HepG2 (cell line): ENCODE data around the gene C1QTNF5. TPM values are rescaled to one million over a fixed set of nuclear protein-coding genes. Genes with fewer than 3 reads are reported as not detected.

Source experiments
- ATAC-seq: fragments of 200-7000 bp; cut with Tn5 transposase; 3 replicates; pipeline ENCODE4 v1.9.1; 2020; ENCODE audit warnings: mild to moderate bottlenecking, moderate library complexity
- BruUV-seq: library from RNA; stranded (reverse); fragments of 400-500 nt; replicated peaks from 2 replicates; lab custom pipeline; 2021; lab: Mats Ljungman, UMichigan
- CTCF ChIA-PET: fragments of 300-600 bp; formaldehyde crosslinking; extraction: SDS; loops from one replicate; lab custom pipeline; 2021; ENCODE audit warnings: low total read pairs, inconsistent platforms, low intra/inter-chr PET ratio; lab: Yijun Ruan, JAX
- POLR2A ChIA-PET: fragments of 350-600 bp; sonication (Branson Sonifier 250); formaldehyde crosslinking; loops from one replicate; lab custom pipeline; 2020; ENCODE audit warnings: antibody characterized with exemption, inconsistent platforms; lab: Yijun Ruan, JAX
- DNase-seq: peaks from one replicate; pipeline ENCODE4 v3.0.0-alpha.2; 2015; ENCODE audit warnings: low spot score
- FAIRE-seq: peaks from 3 replicates; lab custom pipeline; 2011; peaks lifted over from hg19 to GRCh38; lab: Jason Lieb, UNC
- H2AFZ ChIP-seq: one replicate; pipeline ENCODE4 v1.6.1; 2011; ENCODE audit warnings: low read length, inconsistent platforms
- H3K27ac ChIP-seq: fragments of 300-600 bp; 3 replicates; pipeline ENCODE4 v1.8.0; 2011; ENCODE audit warnings: mixed run types, mild to moderate bottlenecking, mixed read lengths, low read length, inconsistent platforms; ENCODE audit not compliant: insufficient read depth; ENCODE audit errors: extremely low read length
- H3K27me3 ChIP-seq, 2 experiments: fragments of 200-600 bp in 1 of 2; 2 replicates in 1 of 2; 3 replicates in 1 of 2; pipeline versions ENCODE4 v1.6.0 to v1.8.0; 2011; ENCODE audit warnings: low read length in 2 of 2, mild to moderate bottlenecking in 2 of 2, moderate library complexity in 2 of 2, inconsistent platforms in 1 of 2; ENCODE audit not compliant: insufficient read depth in 2 of 2, control insufficient read depth in 1 of 2
- H3K36me3 ChIP-seq, 2 experiments: fragments of 200-600 bp in 1 of 2; replicated peaks in 1 of 2; 2 replicates in 1 of 2; 3 replicates in 1 of 2; pipeline versions ENCODE4 v1.5.1 to v1.8.0; 2011; ENCODE audit warnings: low read length in 2 of 2, inconsistent platforms in 1 of 2; ENCODE audit not compliant: insufficient read depth in 2 of 2, control insufficient read depth in 1 of 2
- H3K4me1 ChIP-seq: 2 replicates; pipeline ENCODE4 v1.5.1; 2012; ENCODE audit warnings: low read length, inconsistent platforms; ENCODE audit not compliant: insufficient read depth
- H3K4me2 ChIP-seq: 2 replicates; pipeline ENCODE4 v1.6.0; 2011; ENCODE audit warnings: low read depth, low read length, inconsistent platforms
- H3K4me3 ChIP-seq, 3 experiments: fragments of 200-600 bp in 1 of 3; sonication (generic), shearing (Covaris generic) in 1 of 3; replicated peaks in 1 of 3; 2 replicates each; pipeline ENCODE4 v1.5.1; 2011 to 2016; ENCODE audit warnings: low read length in 3 of 3, inconsistent platforms in 2 of 3, low read depth in 2 of 3, mild to moderate bottlenecking in 2 of 3, control low read depth in 1 of 3, mixed read lengths in 1 of 3; ENCODE audit not compliant: insufficient read depth in 1 of 3
- H3K79me2 ChIP-seq: one replicate; pipeline ENCODE4 v1.6.1; 2011; ENCODE audit warnings: low read length, inconsistent platforms; ENCODE audit not compliant: insufficient read depth
- H3K9ac ChIP-seq: 2 replicates; pipeline ENCODE4 v1.6.0; 2011; ENCODE audit warnings: mild to moderate bottlenecking, low read depth, low read length, inconsistent platforms; ENCODE audit not compliant: insufficient read depth
- H3K9me3 ChIP-seq: 2 replicates; pipeline ENCODE4 v1.5.1; 2012; ENCODE audit warnings: mild to moderate bottlenecking, low read length
- H4K20me1 ChIP-seq: 2 replicates; pipeline ENCODE4 v1.6.0; 2011; ENCODE audit warnings: inconsistent platforms, mild to moderate bottlenecking, low read length, moderate library complexity; ENCODE audit not compliant: insufficient read depth
- ARNTL ChIP-seq: sonication (generic); formaldehyde crosslinking; IDR thresholded peaks from 2 replicates; pipeline ENCODE4 v1.4.0; 2020; ENCODE audit warnings: mild to moderate bottlenecking, missing genetic modification reagents
- CBX1 ChIP-seq: IDR thresholded peaks from one replicate; pipeline ENCODE4 v1.6.1; 2016; ENCODE audit warnings: antibody characterized with exemption, low read depth
- EP300 ChIP-seq, 3 experiments: sonication (generic) in 1 of 3; formaldehyde crosslinking in 1 of 3; IDR thresholded peaks; 2 replicates each; pipeline versions ENCODE4 v1.5.1 to v1.6.1; 2011 to 2020; ENCODE audit warnings: low read depth in 2 of 3, low read length in 2 of 3, borderline replicate concordance in 1 of 3, improper control_type of control experiment in 1 of 3, mild to moderate bottlenecking in 1 of 3, missing genetic modification reagents in 1 of 3, moderate library complexity in 1 of 3
- GATAD2A ChIP-seq: IDR thresholded peaks from 2 replicates; pipeline ENCODE4 v1.6.1; 2016
- JDP2 ChIP-seq: sonication (generic); formaldehyde crosslinking; IDR thresholded peaks from 2 replicates; pipeline ENCODE4 v1.8.1; 2022; ENCODE audit warnings: missing genetic modification reagents, borderline replicate concordance
- MED13 ChIP-seq: sonication (generic); formaldehyde crosslinking; IDR thresholded peaks from 2 replicates; pipeline ENCODE4 v1.5.0; 2020; ENCODE audit warnings: missing genetic modification reagents
- NFATC3 ChIP-seq: sonication (generic); formaldehyde crosslinking; IDR thresholded peaks from 2 replicates; pipeline ENCODE4 v1.5.1; 2020; ENCODE audit warnings: mild to moderate bottlenecking, missing genetic modification reagents
- NFE2L2 ChIP-seq: fragments of 150-350 bp; IDR thresholded peaks from 2 replicates; pipeline ENCODE4 v1.6.1; 2014; ENCODE audit warnings: low read length
- SAFB2 ChIP-seq: sonication (generic); formaldehyde crosslinking; IDR thresholded peaks from 2 replicates; pipeline ENCODE4 v1.5.1; 2020; ENCODE audit warnings: missing genetic modification reagents, low read depth, mild to moderate bottlenecking, borderline replicate concordance
- TFAP4 ChIP-seq: sonication (generic); IDR thresholded peaks from 2 replicates; pipeline ENCODE4 v1.6.1; 2016; ENCODE audit warnings: low read depth, borderline replicate concordance
- ZNF335 ChIP-seq: sonication (generic); formaldehyde crosslinking; IDR thresholded peaks from 2 replicates; pipeline ENCODE4 v1.4.0; 2020; ENCODE audit warnings: missing genetic modification reagents
- ZNF446 ChIP-seq: sonication (generic); formaldehyde crosslinking; IDR thresholded peaks from 2 replicates; pipeline ENCODE4 v1.5.0; 2020; ENCODE audit warnings: mild to moderate bottlenecking, missing genetic modification reagents
- ZNF672 ChIP-seq: sonication (generic); formaldehyde crosslinking; IDR thresholded peaks from 2 replicates; pipeline ENCODE4 v1.8.1; 2022; ENCODE audit warnings: missing genetic modification reagents
- WGBS: methylation state at CpG from one replicate; pipeline ENCODE4 v1.1.6; 2017; ENCODE audit warnings: low lambda C conversion rate; 5-methylcytosine and 5-hydroxymethylcytosine counted together
- in situ Hi-C: cut with HindIII; loops from 2 replicates; pipeline ENCODE4 v1.10.0; 2017; ENCODE audit warnings: low pct_unique_long_range_greater_than_20kb; ENCODE audit not compliant: extremely low pct_ligation_motif_present
- intact Hi-C: fragments of 100-400 bp; cut with micrococcal nuclease; formaldehyde crosslinking; loops from one replicate; pipeline ENCODE4 v1.10.0; 2022; ENCODE audit not compliant: unreplicated experiment
- polyA plus RNA-seq, 8 experiments: library from polyadenylated mRNA; depleted of rRNA in 3 of 8; stranded (reverse) in 7 of 8; unstranded in 1 of 8; fragments of >200 nt; fragmentation: Illumina TruSeq in 4 of 8; extraction: Trizol in 4 of 8; gene quantifications; 2 replicates each; pipeline versions ENCODE4 v1.2.1 to v1.2.3, GENCODE V29; 2011 to 2016; ENCODE audit warnings: low read depth in 4 of 8, missing spikeins in 1 of 8, mixed read lengths in 1 of 8; ENCODE audit not compliant: insufficient read depth in 1 of 8
- total RNA-seq, 5 experiments: library from RNA; depleted of rRNA; stranded (reverse); fragments of >200 nt; fragmentation: Illumina TruSeq; extraction: Trizol; gene quantifications; 2 replicates each; pipeline ENCODE4 v1.2.3, GENCODE V29; 2016; ENCODE audit warnings: low read depth in 1 of 5
- TF ChIP-seq, protein P1 (sequence below): sonication (generic); formaldehyde crosslinking; IDR thresholded peaks from 2 replicates; pipeline ENCODE4 v1.4.0; 2020; ENCODE audit warnings: missing genetic modification reagents, borderline replicate concordance
- TF ChIP-seq, protein P2 (sequence below): sonication (generic); formaldehyde crosslinking; IDR thresholded peaks from 2 replicates; pipeline ENCODE4 v1.4.0; 2020; ENCODE audit warnings: missing genetic modification reagents
- TF ChIP-seq, protein P3 (sequence below): sonication (generic); formaldehyde crosslinking; IDR thresholded peaks from 2 replicates; pipeline ENCODE4 v1.5.0; 2020; ENCODE audit warnings: missing genetic modification reagents

Gene C1QTNF5
- total and polyA plus RNA-seq, 2 of the 13 experiments (the other 11 are each of a cell fraction or from before 2014, with no cell fraction given) = 0.86 to 1.2 TPM

DNA sequence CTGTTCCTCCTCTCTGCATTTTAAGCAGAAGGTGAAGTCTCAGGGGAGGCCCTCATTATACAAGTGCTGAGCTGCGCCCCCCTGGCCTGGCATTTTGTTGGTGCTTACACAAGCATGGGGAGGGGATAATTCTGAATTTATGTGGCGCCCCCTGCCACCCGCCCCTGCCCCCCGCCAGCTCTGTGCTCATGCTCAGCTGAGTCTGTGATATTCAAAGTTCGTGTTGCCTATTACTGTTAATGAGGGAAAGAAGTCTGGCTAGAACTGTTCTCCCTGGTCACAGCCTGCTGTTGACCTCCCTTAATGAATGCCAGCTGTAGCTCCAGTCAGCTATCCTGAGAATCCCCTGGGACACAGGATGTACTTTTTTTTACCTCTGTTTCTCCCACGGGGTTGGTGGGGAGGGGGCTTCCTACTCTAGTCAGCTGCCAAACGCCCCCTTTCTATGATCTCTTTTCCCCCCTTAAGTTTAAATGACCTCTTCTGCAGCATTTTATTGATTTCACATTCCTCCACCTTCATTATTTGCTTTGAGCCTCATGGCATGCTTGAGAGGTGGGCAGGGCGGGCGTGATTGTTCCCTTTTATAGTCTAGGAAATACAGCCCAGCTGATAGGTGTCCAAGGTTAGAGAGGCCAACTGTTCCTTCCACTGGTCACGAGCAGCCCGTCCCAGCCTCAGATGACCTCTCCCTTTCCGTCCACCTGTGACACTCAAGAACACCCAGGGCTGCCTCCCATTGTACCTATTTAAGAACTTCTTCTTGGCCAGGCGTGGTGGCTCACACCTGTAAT lies 28.6 kb upstream of the C1QTNF5 start:
- H3K4me1 ChIP-seq = peaks cover 100% of the 10 kb centered on the region
- no peak overlapping the region for H2AFZ ChIP-seq
- peak; percentile 18 for ATAC-seq
- intact Hi-C loops = loop anchor here (2.0 kb wide), 1 partner anchor 17 kb away; no protein-coding TSS in a partner anchor
- FAIRE-seq = no peak
- BruUV-seq = no TSS peak
- H3K4me2 ChIP-seq = peak overlapping the region; percentile 81
- H3K27ac ChIP-seq = peak overlapping the region; percentile 93
- no peaks in the 10 kb centered on the region for H3K9me3 ChIP-seq
- H4K20me1 ChIP-seq = no peaks in the 10 kb centered on the region
- POLR2A ChIA-PET = interaction anchor here (0.9 to 4.5 kb wide), 21 partner anchors 7 to 458 kb away, joined by 3 to 31 read pairs (median 8); partner anchors contain the start of genes C1QTNF5, C2CD2L, HINFP and MCAM
- peaks cover 30% of the 10 kb centered on the region for H3K79me2 ChIP-seq
- CTCF ChIA-PET = no interaction called here
- no peaks in the 10 kb centered on the region for H3K27me3 ChIP-seq
- H3K9ac ChIP-seq = peak overlapping the region; percentile 68
- WGBS = 40% methylated on average over 13 of the region's 13 CpGs
- peak overlapping the region; percentile 43 to 68 (median 53); a peak in 4 of 6 replicates for H3K4me3 ChIP-seq
- in situ Hi-C loops = no loop called here
- DNase-seq = peak; percentile 50
- no peaks in the 10 kb centered on the region for H3K36me3 ChIP-seq
- TF ChIP-seq SAFB2 (CRISPR knock-in tag) = no peak
- no peak for TF ChIP-seq ZNF672
- peak; percentile 48 for TF ChIP-seq GATAD2A (CRISPR knock-in tag)
- peak in 1 of 2 experiments; percentile 51; a peak in 1 of 4 replicates for TF ChIP-seq EP300 (IDR thresholded peaks at IDR 0.05; ENCODE audit: low read depth in 2 of 2, low read length in 2 of 2)
- no peak for TF ChIP-seq EP300 (CRISPR knock-in tag; IDR thresholded peaks at IDR 0.05; ENCODE audit: borderline replicate concordance)
- no peak for TF ChIP-seq NFE2L2
- no peak for TF ChIP-seq CBX1
- TF ChIP-seq TFAP4 = peak; percentile 83; the same call in 1 of the 2 replicates
- TF ChIP-seq, protein P1, sequence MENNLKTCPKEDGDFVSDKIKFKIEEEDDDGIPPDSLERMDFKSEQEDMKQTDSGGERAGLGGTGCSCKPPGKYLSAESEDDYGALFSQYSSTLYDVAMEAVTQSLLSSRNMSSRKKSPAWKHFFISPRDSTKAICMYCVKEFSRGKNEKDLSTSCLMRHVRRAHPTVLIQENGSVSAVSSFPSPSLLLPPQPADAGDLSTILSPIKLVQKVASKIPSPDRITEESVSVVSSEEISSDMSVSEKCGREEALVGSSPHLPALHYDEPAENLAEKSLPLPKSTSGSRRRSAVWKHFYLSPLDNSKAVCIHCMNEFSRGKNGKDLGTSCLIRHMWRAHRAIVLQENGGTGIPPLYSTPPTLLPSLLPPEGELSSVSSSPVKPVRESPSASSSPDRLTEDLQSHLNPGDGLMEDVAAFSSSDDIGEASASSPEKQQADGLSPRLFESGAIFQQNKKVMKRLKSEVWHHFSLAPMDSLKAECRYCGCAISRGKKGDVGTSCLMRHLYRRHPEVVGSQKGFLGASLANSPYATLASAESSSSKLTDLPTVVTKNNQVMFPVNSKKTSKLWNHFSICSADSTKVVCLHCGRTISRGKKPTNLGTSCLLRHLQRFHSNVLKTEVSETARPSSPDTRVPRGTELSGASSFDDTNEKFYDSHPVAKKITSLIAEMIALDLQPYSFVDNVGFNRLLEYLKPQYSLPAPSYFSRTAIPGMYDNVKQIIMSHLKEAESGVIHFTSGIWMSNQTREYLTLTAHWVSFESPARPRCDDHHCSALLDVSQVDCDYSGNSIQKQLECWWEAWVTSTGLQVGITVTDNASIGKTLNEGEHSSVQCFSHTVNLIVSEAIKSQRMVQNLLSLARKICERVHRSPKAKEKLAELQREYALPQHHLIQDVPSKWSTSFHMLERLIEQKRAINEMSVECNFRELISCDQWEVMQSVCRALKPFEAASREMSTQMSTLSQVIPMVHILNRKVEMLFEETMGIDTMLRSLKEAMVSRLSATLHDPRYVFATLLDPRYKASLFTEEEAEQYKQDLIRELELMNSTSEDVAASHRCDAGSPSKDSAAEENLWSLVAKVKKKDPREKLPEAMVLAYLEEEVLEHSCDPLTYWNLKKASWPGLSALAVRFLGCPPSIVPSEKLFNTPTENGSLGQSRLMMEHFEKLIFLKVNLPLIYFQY (CRISPR knock-in tag) = no peak
- TF ChIP-seq MED13 (CRISPR knock-in tag) = no peak
- TF ChIP-seq ZNF446 (CRISPR knock-in tag) = no peak
- TF ChIP-seq NFATC3 (CRISPR knock-in tag) = no peak
- no peak for TF ChIP-seq JDP2
- no peak for TF ChIP-seq ARNTL (CRISPR knock-in tag)
- no peak for TF ChIP-seq ZNF335 (CRISPR knock-in tag)
- TF ChIP-seq, protein P2, sequence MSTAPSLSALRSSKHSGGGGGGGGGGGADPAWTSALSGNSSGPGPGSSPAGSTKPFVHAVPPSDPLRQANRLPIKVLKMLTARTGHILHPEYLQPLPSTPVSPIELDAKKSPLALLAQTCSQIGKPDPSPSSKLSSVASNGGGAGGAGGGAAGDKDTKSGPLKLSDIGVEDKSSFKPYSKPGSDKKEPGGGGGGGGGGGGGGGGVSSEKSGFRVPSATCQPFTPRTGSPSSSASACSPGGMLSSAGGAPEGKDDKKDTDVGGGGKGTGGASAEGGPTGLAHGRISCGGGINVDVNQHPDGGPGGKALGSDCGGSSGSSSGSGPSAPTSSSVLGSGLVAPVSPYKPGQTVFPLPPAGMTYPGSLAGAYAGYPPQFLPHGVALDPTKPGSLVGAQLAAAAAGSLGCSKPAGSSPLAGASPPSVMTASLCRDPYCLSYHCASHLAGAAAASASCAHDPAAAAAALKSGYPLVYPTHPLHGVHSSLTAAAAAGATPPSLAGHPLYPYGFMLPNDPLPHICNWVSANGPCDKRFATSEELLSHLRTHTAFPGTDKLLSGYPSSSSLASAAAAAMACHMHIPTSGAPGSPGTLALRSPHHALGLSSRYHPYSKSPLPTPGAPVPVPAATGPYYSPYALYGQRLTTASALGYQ = no peak
- TF ChIP-seq, protein P3, sequence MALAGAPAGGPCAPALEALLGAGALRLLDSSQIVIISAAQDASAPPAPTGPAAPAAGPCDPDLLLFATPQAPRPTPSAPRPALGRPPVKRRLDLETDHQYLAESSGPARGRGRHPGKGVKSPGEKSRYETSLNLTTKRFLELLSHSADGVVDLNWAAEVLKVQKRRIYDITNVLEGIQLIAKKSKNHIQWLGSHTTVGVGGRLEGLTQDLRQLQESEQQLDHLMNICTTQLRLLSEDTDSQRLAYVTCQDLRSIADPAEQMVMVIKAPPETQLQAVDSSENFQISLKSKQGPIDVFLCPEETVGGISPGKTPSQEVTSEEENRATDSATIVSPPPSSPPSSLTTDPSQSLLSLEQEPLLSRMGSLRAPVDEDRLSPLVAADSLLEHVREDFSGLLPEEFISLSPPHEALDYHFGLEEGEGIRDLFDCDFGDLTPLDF = no peak
